ENCODE data around the gene LIMS1.
A peak's percentile ranks its signal among the peaks of the same experiment; 100 is the strongest.
"Not testable (repeated sequence)": the region's sequence is repeated elsewhere in the genome, so short reads cannot be mapped to it uniquely, and the experiment has no call there.

The LIMS1 gene

GRCh38 chr2:108635630-108636354 lies 101.5 kb downstream of the LIMS1 start:
- no peak for DNase-seq (ENCODE audit: low read depth)

GRCh38 chr2:108637304-108637669 lies 103.0 kb downstream of the LIMS1 start:
- DNase-seq (ENCODE audit: low read depth), result no peak

- no peak for DNase-seq (ENCODE audit: low read depth)
Observed at GRCh38 chr2:108640731-108641130, 106.5 kb downstream of the LIMS1 start.

- DNase-seq (ENCODE audit: low read depth), result no peak
Observed at GRCh38 chr2:108641756-108642155, 107.5 kb downstream of the LIMS1 start.

- no peak for DNase-seq (ENCODE audit: low read depth)
Observed at GRCh38 chr2:108643261-108643849, 109.1 kb downstream of the LIMS1 start.

GRCh38 chr2:108643862-108644261 lies 109.6 kb downstream of the LIMS1 start:
- not testable (repeated sequence) for DNase-seq (ENCODE audit: low read depth)

GRCh38 chr2:108644446-108644845 lies 110.2 kb downstream of the LIMS1 start:
- DNase-seq (ENCODE audit: low read depth), result not testable (repeated sequence)

GRCh38 chr2:108648796-108649195 lies 114.5 kb downstream of the LIMS1 start:
- DNase-seq (ENCODE audit: low read depth), result not testable (repeated sequence)

GRCh38 chr2:108650465-108650864 lies 116.2 kb downstream of the LIMS1 start:
- DNase-seq (ENCODE audit: low read depth), result not testable (repeated sequence)

GRCh38 chr2:108651468-108651867 lies 117.2 kb downstream of the LIMS1 start:
- DNase-seq (ENCODE audit: low read depth), result not testable (repeated sequence)

GRCh38 chr2:108652187-108652931 lies 118.1 kb downstream of the LIMS1 start:
- DNase-seq (ENCODE audit: low read depth), result peak; percentile 13

GRCh38 chr2:108653425-108653824 lies 119.2 kb downstream of the LIMS1 start:
- DNase-seq (ENCODE audit: low read depth), result not testable (repeated sequence)

GRCh38 chr2:108653849-108654248 lies 119.6 kb downstream of the LIMS1 start:
- not testable (repeated sequence) for DNase-seq (ENCODE audit: low read depth)

GRCh38 chr2:108654521-108655125 lies 120.4 kb downstream of the LIMS1 start:
- DNase-seq (ENCODE audit: low read depth), result not testable (repeated sequence)

- DNase-seq (ENCODE audit: low read depth), result not testable (repeated sequence)
Observed at GRCh38 chr2:108655270-108655669, 121.0 kb downstream of the LIMS1 start.

- DNase-seq (ENCODE audit: low read depth), result not testable (repeated sequence)
Observed at GRCh38 chr2:108656282-108656681, 122.0 kb downstream of the LIMS1 start.

GRCh38 chr2:108657517-108657916 lies 123.2 kb downstream of the LIMS1 start:
- not testable (repeated sequence) for DNase-seq (ENCODE audit: low read depth)

GRCh38 chr2:108658553-108658952 lies 124.3 kb downstream of the LIMS1 start:
- DNase-seq (ENCODE audit: low read depth), result not testable (repeated sequence)

- not testable (repeated sequence) for DNase-seq (ENCODE audit: low read depth)
Observed at GRCh38 chr2:108661493-108661892, 127.2 kb downstream of the LIMS1 start.

- DNase-seq (ENCODE audit: low read depth), result not testable (repeated sequence)
Observed at GRCh38 chr2:108662207-108662612, 127.9 kb downstream of the LIMS1 start.

- DNase-seq (ENCODE audit: low read depth), result not testable (repeated sequence)
Observed at GRCh38 chr2:108663346-108663745, 129.1 kb downstream of the LIMS1 start.

- DNase-seq (ENCODE audit: low read depth), result not testable (repeated sequence)
Observed at GRCh38 chr2:108664089-108664488, 129.8 kb downstream of the LIMS1 start.
